HG03442 (cell line): ENCODE results near the gene PRSS3.
"Not testable (repeated sequence)": the region's sequence is repeated elsewhere in the genome, so short reads cannot be mapped to it uniquely, and the experiment has no call there.

ENCODE experiments used
- ATAC-seq: cut with Tn5 transposase; IDR thresholded peaks from one replicate; pipeline ENCODE4 v1.9.1; 2021; ENCODE audit warnings: mild to moderate bottlenecking, moderate library complexity; ENCODE audit not compliant: unreplicated experiment

The PRSS3 gene

GRCh38 chr9:33795281-33795680 is at the start of gene PRSS3:
Gene PRSS3, plus strand, starts transcription at chr9:33795561. Its CDS starts 13 bp downstream, at chr9:33795574.
- ATAC-seq, result no peak

- ATAC-seq, result no peak
Observed at GRCh38 chr9:33748633-33749304, 46.6 kb upstream of the PRSS3 start.

- not testable (repeated sequence) for ATAC-seq
Observed at GRCh38 chr9:33749305-33749654, 46.1 kb upstream of the PRSS3 start.

GRCh38 chr9:33750307-33750838 is 45.0 kb upstream of the PRSS3 start:
- no peak for ATAC-seq

- no peak for ATAC-seq
Observed at GRCh38 chr9:33750839-33751339, 44.5 kb upstream of the PRSS3 start.

- no peak for ATAC-seq
Observed at GRCh38 chr9:33751536-33752129, 43.7 kb upstream of the PRSS3 start.

GRCh38 chr9:33752130-33752637 is 43.2 kb upstream of the PRSS3 start:
- no peak for ATAC-seq

- not testable (repeated sequence) for ATAC-seq
Observed at GRCh38 chr9:33752789-33753188, 42.6 kb upstream of the PRSS3 start.

- ATAC-seq, result not testable (repeated sequence)
Observed at GRCh38 chr9:33759648-33760047, 35.7 kb upstream of the PRSS3 start.

- no peak for ATAC-seq
Observed at GRCh38 chr9:33762343-33762742, 33.0 kb upstream of the PRSS3 start.

GRCh38 chr9:33763709-33764108 is 31.7 kb upstream of the PRSS3 start:
- not testable (repeated sequence) for ATAC-seq

GRCh38 chr9:33765411-33765810 is 29.9 kb upstream of the PRSS3 start:
- no peak for ATAC-seq

- ATAC-seq, result not testable (repeated sequence)
Observed at GRCh38 chr9:33770156-33770880, 25.0 kb upstream of the PRSS3 start.

GRCh38 chr9:33773135-33773534 is 22.2 kb upstream of the PRSS3 start:
- ATAC-seq, result not testable (repeated sequence)

- ATAC-seq, result not testable (repeated sequence)
Observed at GRCh38 chr9:33774074-33774659, 21.2 kb upstream of the PRSS3 start.

GRCh38 chr9:33776578-33776977 is 18.8 kb upstream of the PRSS3 start:
- ATAC-seq, result no peak

GRCh38 chr9:33778700-33779351 is 16.5 kb upstream of the PRSS3 start:
- peak; percentile 60 for ATAC-seq

GRCh38 chr9:33780276-33780675 is 15.1 kb upstream of the PRSS3 start:
- no peak for ATAC-seq

- ATAC-seq, result no peak
Observed at GRCh38 chr9:33781736-33782135, 13.6 kb upstream of the PRSS3 start.

GRCh38 chr9:33782395-33783152 is 12.8 kb upstream of the PRSS3 start:
- ATAC-seq, result no peak
